Activated naive CD8-positive, alpha-beta T cell (primary cell): ENCODE measurements around the gene COA7.

Experiments used
- H3K27ac Mint-ChIP-seq: one replicate; pipeline ENCODE4 v1.8.0; 2021; ENCODE audit warnings: mixed read lengths
- H3K27me3 Mint-ChIP-seq: one replicate; pipeline ENCODE4 v1.8.0; 2021; ENCODE audit warnings: mixed read lengths
- H3K36me3 Mint-ChIP-seq: one replicate; pipeline ENCODE4 v1.8.0; 2021; ENCODE audit warnings: mixed read lengths
- H3K4me1 Mint-ChIP-seq: one replicate; pipeline ENCODE4 v1.8.0; 2021; ENCODE audit warnings: low read depth, mixed read lengths
- H3K4me3 Mint-ChIP-seq: one replicate; pipeline ENCODE4 v1.8.0; 2021; ENCODE audit warnings: mild to moderate bottlenecking, mixed read lengths
- H3K9me3 Mint-ChIP-seq: one replicate; pipeline ENCODE4 v1.8.0; 2021; ENCODE audit warnings: low read depth, mixed read lengths

COA7 gene

GRCh38 chr1:52684545-52684944 is 13.6 kb downstream of the COA7 start:
- H3K4me3 Mint-ChIP-seq = no peak overlapping the region
- no peaks in the 10 kb centered on the region for H3K9me3 Mint-ChIP-seq
- H3K4me1 Mint-ChIP-seq = peaks cover 8% of the 10 kb centered on the region
- H3K27me3 Mint-ChIP-seq = no peaks in the 10 kb centered on the region
- peaks cover 12% of the 10 kb centered on the region for H3K36me3 Mint-ChIP-seq
- peak overlapping the region; percentile 52 for H3K27ac Mint-ChIP-seq

GRCh38 chr1:52683367-52683940 is 14.7 kb downstream of the COA7 start:
- H3K27ac Mint-ChIP-seq = peak overlapping the region; percentile 10
- H3K36me3 Mint-ChIP-seq = peaks cover 12% of the 10 kb centered on the region
- no peaks in the 10 kb centered on the region for H3K27me3 Mint-ChIP-seq
- no peak overlapping the region for H3K4me3 Mint-ChIP-seq
- peaks cover 8% of the 10 kb centered on the region for H3K4me1 Mint-ChIP-seq
- no peaks in the 10 kb centered on the region for H3K9me3 Mint-ChIP-seq

DNA sequence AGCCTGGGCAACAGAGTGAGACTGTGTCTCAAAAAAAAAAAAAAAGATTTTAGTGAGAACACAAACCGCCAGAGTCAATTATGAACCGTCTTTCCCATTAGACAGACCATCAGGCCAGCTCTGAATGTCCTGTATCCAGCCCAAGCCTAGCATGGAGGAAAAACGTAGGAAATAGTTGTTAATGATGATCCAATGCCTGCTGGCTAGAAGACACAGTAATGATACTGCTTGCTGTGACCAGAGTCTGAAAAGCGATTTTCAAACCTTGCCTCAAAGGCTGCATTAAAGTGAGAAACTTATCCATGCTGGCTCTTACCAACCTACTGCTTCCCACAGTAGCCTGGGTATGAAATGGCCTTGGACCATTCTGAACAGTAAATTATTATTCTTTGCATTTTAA is 17.0 kb downstream of the COA7 start:
- Mint-ChIP-seq H3K36me3 (peaks cover 7% of the 10 kb centered on the region), H3K9me3 (no peaks in the 10 kb centered on the region), H3K27me3 (no peaks in the 10 kb centered on the region), H3K27ac (no peak overlapping the region), H3K4me3 (no peak overlapping the region), H3K4me1 (peaks cover 5% of the 10 kb centered on the region)

DNA sequence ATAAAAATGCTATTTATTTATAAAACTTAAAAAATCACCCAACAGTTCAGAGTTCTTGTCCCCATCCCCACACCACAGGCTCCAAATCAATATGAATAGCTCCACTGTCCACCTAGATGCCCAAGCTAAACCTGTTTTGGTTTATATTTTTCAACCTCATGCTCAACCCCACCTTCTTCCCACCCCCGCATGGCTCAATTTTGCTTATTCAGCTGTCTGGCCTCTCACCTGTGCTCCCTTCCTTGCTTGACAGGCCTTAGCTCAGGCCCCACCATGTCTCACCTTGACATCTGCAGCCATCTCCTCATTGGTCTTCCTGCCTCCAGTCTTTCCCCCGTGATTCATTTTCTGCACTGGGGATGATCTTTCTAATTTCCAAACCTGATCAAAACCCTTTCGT is 17.8 kb downstream of the COA7 start:
- no peaks in the 10 kb centered on the region for H3K9me3 Mint-ChIP-seq
- no peak overlapping the region for H3K4me3 Mint-ChIP-seq
- no peak overlapping the region for H3K27ac Mint-ChIP-seq
- H3K27me3 Mint-ChIP-seq = no peaks in the 10 kb centered on the region
- H3K36me3 Mint-ChIP-seq = peaks cover 6% of the 10 kb centered on the region
- peaks cover 2% of the 10 kb centered on the region for H3K4me1 Mint-ChIP-seq

DNA sequence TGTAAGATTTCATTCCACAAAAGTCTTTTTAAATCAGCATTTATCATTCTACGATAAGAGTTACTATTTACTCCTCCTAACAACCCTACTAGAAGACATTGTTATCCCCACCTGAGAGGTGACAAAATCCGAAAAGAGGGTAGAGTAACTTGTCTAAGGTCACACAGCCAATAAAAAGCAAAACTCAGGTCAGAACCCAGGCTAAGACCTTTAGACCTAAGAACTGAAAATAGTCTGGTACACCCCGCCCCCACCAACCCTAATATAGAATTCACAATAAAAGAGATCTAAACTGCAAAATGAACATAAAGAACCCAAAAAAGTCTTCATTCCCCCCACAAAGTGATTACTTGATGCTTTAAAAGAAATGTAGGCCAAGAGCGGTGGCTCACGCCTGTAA is 18.6 kb downstream of the COA7 start:
- Mint-ChIP-seq H3K9me3 (no peaks in the 10 kb centered on the region), H3K36me3 (peaks cover 6% of the 10 kb centered on the region), H3K27me3 (no peaks in the 10 kb centered on the region), H3K4me3 (no peak overlapping the region), H3K4me1 (peaks cover 8% of the 10 kb centered on the region), H3K27ac (no peak overlapping the region)

DNA sequence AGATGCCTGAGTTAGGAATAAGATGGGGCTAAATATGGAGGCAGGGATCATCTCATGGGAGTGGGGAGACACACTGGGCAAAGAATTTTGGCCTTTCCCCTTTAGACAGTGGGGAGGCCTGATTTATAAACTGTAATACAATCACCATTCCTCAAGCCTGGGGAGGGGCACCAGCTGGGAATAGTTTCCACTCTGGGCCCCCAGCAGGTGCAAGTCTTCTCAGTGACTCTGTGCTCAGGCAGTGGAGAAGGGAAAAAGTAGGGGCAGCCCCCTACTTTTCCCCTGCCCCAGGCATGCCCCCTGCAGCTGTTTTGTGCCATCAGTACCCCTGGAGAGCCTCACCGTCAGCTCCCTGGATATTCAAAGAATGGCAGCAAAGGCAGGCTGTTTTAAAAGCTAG is 19.1 kb downstream of the COA7 start:
- no peaks in the 10 kb centered on the region for H3K9me3 Mint-ChIP-seq
- no peaks in the 10 kb centered on the region for H3K27me3 Mint-ChIP-seq
- no peak overlapping the region for H3K27ac Mint-ChIP-seq
- peaks cover 9% of the 10 kb centered on the region for H3K4me1 Mint-ChIP-seq
- H3K36me3 Mint-ChIP-seq = peaks cover 6% of the 10 kb centered on the region
- no peak overlapping the region for H3K4me3 Mint-ChIP-seq

DNA sequence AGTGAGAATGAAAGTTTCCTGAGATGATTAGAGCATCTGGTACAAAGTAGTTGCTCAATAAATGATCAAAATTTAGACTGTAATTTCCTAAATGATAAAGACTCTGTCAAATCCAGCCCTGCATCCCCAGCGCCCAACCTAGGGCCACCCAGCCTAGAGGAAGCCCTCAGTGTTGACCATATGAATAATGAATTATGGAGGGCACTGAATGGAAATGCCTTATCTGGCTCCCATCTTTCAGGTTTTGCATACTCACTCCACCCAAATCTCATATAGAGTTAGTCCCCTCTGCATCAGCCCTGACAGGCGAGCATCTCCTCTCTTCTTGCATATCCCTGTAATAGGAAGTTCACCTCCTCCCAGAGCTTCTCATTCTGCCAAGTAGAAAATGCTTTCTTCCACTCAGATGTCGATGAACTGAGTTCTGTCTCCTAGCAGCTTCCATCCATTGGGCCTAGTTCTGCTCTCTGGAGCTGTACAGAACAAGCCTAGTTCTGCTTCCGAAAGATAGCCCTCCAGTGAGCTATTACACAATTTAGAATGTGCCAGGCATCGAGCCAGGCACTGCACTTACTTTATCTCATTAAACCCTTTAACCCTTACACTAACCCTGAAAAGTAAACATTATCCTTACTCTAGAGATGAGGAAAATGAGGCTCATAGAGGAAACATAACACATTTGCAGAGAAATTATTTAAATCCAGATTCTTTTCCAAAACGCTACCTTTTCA is 20.9 kb downstream of the COA7 start:
- Mint-ChIP-seq H3K9me3 (no peaks in the 10 kb centered on the region), H3K27ac (no peak overlapping the region), H3K36me3 (peaks cover 6% of the 10 kb centered on the region), H3K27me3 (no peaks in the 10 kb centered on the region), H3K4me1 (peaks cover 9% of the 10 kb centered on the region), H3K4me3 (no peak overlapping the region)

GRCh38 chr1:52676249-52676903 is 21.8 kb downstream of the COA7 start:
- Mint-ChIP-seq H3K9me3 (no peaks in the 10 kb centered on the region), H3K4me3 (no peak overlapping the region), H3K36me3 (peaks cover 7% of the 10 kb centered on the region), H3K27ac (no peak overlapping the region), H3K4me1 (peaks cover 9% of the 10 kb centered on the region), H3K27me3 (no peaks in the 10 kb centered on the region)

GRCh38 chr1:52674497-52675384 is 23.4 kb downstream of the COA7 start:
- Mint-ChIP-seq H3K4me1 (peaks cover 9% of the 10 kb centered on the region), H3K27ac (peak overlapping the region; percentile 28), H3K4me3 (no peak overlapping the region), H3K9me3 (no peaks in the 10 kb centered on the region), H3K36me3 (peaks cover 10% of the 10 kb centered on the region), H3K27me3 (no peaks in the 10 kb centered on the region)

DNA sequence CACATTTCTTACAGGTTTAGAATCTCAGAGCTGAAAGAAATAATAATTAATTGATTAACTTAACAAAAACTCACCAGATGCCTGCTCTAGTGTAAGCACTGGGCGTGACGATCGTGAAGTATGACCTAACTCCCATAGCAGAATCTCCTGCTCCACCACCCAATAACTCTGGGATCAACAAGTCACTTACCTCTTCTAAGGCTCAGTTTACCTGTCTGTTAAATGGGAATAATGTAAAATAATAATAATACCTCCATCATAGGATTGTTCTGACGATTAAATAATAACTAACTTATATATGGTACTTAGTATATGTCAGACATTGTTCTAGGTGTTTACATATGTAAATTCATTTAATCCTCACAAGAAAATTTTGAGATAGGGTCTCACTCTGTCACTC is 24.6 kb downstream of the COA7 start:
- no peaks in the 10 kb centered on the region for H3K9me3 Mint-ChIP-seq
- no peak overlapping the region for H3K27ac Mint-ChIP-seq

DNA sequence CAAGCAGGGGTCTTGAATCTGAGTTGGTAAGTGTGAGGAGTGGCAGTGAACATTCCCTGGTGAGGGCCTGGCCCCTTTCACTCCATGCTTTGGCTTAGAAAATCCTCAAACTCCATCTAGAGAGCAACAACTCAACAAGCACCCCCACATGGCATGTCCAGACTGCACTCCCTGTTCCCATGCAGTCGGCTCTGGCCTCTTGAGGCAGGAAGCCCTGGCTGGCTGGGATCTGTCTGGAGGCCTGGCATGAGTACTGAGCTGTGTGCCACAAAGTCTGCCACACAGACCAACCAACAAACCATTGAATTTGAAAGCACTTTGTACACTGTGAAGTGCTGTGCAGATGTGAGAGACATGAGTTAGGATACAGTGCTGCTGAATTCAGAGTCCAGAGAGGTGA is 25.2 kb downstream of the COA7 start:
- Mint-ChIP-seq H3K27me3 (no peaks in the 10 kb centered on the region), H3K4me1 (peaks cover 9% of the 10 kb centered on the region), H3K9me3 (no peaks in the 10 kb centered on the region), H3K36me3 (peaks cover 10% of the 10 kb centered on the region), H3K27ac (no peak overlapping the region), H3K4me3 (no peak overlapping the region)

More for the DNA sequence above, 24.6 kb downstream of the COA7 start:
- peaks cover 10% of the 10 kb centered on the region for H3K36me3 Mint-ChIP-seq
- peaks cover 9% of the 10 kb centered on the region for H3K4me1 Mint-ChIP-seq
- H3K27me3 Mint-ChIP-seq = no peaks in the 10 kb centered on the region
- no peak overlapping the region for H3K4me3 Mint-ChIP-seq

DNA sequence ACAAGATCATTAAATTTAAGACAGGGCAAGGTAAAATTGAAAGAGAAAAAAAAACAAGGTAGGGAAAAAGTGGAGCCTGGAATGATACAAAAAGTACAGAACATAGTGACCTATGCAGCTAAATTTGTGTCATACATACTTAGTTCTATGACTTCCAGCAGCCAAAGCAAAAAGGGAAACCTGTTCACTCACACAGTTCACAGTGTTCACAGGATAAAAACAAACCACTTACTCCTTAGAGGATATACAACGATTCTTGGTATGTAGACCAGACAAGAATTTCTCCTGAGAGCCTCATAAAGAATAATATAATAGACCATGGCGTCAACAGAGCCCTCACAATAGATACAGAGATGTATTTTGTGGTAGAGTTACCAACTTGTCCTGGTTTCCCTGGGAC is 27.5 kb downstream of the COA7 start:
- Mint-ChIP-seq H3K27ac (no peak overlapping the region), H3K4me3 (no peak overlapping the region), H3K9me3 (no peaks in the 10 kb centered on the region), H3K36me3 (peaks cover 14% of the 10 kb centered on the region), H3K27me3 (no peaks in the 10 kb centered on the region), H3K4me1 (peaks cover 11% of the 10 kb centered on the region)

- Mint-ChIP-seq H3K4me1 (peaks cover 6% of the 10 kb centered on the region), H3K27ac (no peak overlapping the region), H3K4me3 (no peak overlapping the region), H3K36me3 (peaks cover 14% of the 10 kb centered on the region), H3K27me3 (no peaks in the 10 kb centered on the region), H3K9me3 (no peaks in the 10 kb centered on the region)
These were observed 28.5 kb downstream of the COA7 start for GRCh38 chr1:52669696-52670095.

DNA sequence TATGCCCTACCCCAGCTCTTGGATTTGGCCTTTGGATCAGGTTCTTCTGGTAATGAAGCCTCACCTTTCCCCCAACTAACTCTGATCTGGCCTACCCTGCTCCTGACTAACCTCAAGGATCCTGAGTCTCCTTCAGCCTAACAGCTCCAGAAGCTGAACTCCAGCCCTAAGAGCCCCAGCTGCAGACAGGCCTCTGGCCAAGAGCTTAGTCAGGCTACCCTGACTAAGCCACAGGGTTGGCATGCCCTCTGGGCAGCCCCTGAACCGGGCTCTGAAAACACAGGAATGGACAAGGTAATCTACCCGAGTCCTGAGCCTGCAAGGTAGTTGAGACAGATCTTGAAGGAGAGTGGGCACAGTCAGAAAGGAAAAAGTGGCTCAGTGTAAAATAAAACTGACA is 29.4 kb downstream of the COA7 start:
- Mint-ChIP-seq H3K27me3 (no peaks in the 10 kb centered on the region), H3K4me1 (peaks cover 2% of the 10 kb centered on the region), H3K36me3 (peaks cover 14% of the 10 kb centered on the region), H3K4me3 (no peak overlapping the region), H3K9me3 (no peaks in the 10 kb centered on the region), H3K27ac (no peak overlapping the region)

DNA sequence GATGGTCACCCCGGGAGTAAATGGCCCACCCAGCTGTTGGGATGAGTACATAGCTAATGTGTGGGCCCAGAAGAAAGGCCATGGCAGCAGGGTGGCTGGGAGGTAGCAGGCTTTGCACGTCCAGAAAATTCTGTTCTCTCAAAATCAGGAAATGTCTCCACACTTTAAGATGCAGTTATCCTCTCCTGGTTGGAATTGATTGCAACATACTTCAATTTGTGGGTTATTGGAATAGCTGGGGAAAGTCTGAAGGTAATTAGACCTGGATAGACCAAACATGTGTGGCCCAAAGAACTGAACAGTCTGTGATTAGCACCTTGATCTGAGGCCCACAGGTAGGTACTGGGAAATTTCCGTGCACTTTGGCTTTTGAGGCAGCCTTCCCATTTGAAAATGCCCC is 30.2 kb downstream of the COA7 start:
- Mint-ChIP-seq H3K27me3 (no peaks in the 10 kb centered on the region), H3K36me3 (peaks cover 10% of the 10 kb centered on the region), H3K4me1 (peaks cover 2% of the 10 kb centered on the region), H3K4me3 (no peak overlapping the region), H3K27ac (no peak overlapping the region), H3K9me3 (no peaks in the 10 kb centered on the region)
